ENCODE measurements around the gene SLC2A14. TPM values are rescaled to one million over a fixed set of nuclear protein-coding genes. Genes with fewer than 3 reads are reported as not detected.

Gene SLC2A14
- total RNA-seq, 1 experiment from 2014 or later = 0.13 TPM

DNA sequence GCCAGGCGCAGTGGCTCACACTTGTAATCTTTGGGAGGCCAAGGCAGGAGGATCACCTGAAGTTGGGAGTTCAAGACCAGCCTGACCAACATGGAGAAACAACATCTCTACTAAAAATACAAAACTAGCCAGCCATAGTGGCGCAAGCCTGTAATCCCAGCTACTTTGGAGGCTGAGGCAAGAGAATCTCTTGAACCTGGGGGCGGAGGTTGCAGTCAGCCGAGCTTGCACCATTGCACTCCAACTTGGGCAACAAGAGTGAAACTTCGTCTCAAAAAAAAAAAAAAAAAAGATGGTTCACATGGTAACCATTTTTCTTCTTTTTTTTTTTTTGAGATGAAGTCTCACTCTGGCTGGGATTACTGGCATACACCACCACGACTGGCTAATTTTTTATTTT lies 35.3 kb downstream of the SLC2A14 start:
- no peaks in the 10 kb centered on the region for H3K36me3 ChIP-seq (ENCODE audit: low read depth)
- H3K4me3 ChIP-seq = no peak overlapping the region
- DNase-seq = no peak
- H3F3A ChIP-seq (ENCODE audit: insufficient read depth, low read depth) = peaks cover 7% of the 10 kb centered on the region; the same call in 1 of the 2 replicates
- no peaks in the 10 kb centered on the region for H4K20me1 ChIP-seq (ENCODE audit: insufficient read depth)
- no peak overlapping the region for H2AFZ ChIP-seq
- H3K27me3 ChIP-seq (ENCODE audit: insufficient read depth, low read depth) = no peaks in the 10 kb centered on the region
- H3K9me2 ChIP-seq (ENCODE audit: insufficient read depth) = no peaks in the 10 kb centered on the region
- TF ChIP-seq, protein P1, sequence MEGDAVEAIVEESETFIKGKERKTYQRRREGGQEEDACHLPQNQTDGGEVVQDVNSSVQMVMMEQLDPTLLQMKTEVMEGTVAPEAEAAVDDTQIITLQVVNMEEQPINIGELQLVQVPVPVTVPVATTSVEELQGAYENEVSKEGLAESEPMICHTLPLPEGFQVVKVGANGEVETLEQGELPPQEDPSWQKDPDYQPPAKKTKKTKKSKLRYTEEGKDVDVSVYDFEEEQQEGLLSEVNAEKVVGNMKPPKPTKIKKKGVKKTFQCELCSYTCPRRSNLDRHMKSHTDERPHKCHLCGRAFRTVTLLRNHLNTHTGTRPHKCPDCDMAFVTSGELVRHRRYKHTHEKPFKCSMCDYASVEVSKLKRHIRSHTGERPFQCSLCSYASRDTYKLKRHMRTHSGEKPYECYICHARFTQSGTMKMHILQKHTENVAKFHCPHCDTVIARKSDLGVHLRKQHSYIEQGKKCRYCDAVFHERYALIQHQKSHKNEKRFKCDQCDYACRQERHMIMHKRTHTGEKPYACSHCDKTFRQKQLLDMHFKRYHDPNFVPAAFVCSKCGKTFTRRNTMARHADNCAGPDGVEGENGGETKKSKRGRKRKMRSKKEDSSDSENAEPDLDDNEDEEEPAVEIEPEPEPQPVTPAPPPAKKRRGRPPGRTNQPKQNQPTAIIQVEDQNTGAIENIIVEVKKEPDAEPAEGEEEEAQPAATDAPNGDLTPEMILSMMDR (conservative IDR thresholded peaks at IDR 0.05) = no peak
- TF ChIP-seq EZH2 (IDR thresholded peaks at IDR 0.05; ENCODE audit: low read depth) = no peak
- no peak overlapping the region for H3K27ac ChIP-seq
- H3K4me2 ChIP-seq = no peak overlapping the region
- no peaks in the 10 kb centered on the region for H3K79me2 ChIP-seq (ENCODE audit: low read depth)
- intact Hi-C loops (cut with micrococcal nuclease; ENCODE audit: unreplicated experiment) = no loop called here
- no peaks in the 10 kb centered on the region for H3K9me3 ChIP-seq (ENCODE audit: insufficient read depth, low read depth)
- peaks cover 17% of the 10 kb centered on the region for H3K4me1 ChIP-seq (replicated peaks; ENCODE audit: insufficient read depth)
- ChIA-PET POLR2A (ENCODE audit: unreplicated experiment) (no interaction called here), CTCF (no interaction called here)
- BruUV-seq (replicated peaks) = no TSS peak

DNA sequence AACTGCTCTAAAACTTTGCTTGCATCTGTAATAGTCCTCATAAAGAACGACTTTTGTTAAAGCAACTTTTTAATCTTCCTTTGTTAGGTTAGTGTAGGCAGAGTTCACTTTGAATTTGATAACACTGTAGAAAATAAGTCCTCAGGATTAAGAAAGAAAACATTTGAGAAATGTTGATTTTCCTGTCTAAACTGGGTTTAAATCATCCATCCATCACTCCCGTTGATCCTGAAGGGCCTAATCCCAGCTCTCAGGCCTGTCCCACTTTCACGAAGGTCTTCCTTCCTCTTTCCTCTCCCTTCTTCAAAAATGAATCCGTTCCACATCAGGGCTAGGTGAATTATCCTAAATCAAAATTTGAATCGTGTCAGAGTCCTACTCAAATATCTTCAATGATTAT lies 36.9 kb downstream of the SLC2A14 start:
- H3K36me3 ChIP-seq (ENCODE audit: low read depth) = no peaks in the 10 kb centered on the region
- POLR2A ChIA-PET (ENCODE audit: unreplicated experiment) = interaction anchor here (0.7 kb wide), 1 partner anchor 92 kb away, joined by 5 read pairs; no protein-coding TSS in a partner anchor

DNA sequence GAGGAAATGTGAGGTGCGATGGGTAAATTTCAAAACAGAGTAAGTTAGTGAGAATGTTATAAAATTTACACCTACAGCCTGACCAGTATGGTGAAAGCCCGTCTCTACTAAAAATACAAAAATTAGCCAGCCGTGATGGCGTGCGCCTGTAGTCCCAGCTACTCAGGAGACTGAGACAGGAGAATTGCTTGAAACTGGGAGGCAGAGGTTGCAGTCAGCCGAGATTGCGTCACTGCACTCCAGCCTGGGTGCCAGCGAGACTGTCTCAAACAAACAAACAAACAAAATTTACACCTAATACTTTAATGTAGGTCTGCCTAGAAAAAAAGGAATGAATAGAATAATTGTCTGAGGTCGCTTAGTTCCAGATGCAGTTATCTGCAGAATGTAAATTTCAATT lies 37.6 kb downstream of the SLC2A14 start:
- H2AFZ ChIP-seq = peak overlapping the region; percentile 17; the same call in 1 of the 2 replicates
- POLR2A ChIA-PET (ENCODE audit: unreplicated experiment) = interaction anchor here (0.7 kb wide), 1 partner anchor 192 kb away, joined by 3 read pairs; no protein-coding TSS in a partner anchor
- no peaks in the 10 kb centered on the region for H3K79me2 ChIP-seq (ENCODE audit: low read depth)
- H3K4me1 ChIP-seq (replicated peaks; ENCODE audit: insufficient read depth) = peaks cover 17% of the 10 kb centered on the region
- H3K27ac ChIP-seq = peak overlapping the region; percentile 7; the same call in 1 of the 2 replicates
- no TSS peak for BruUV-seq (replicated peaks)
- TF ChIP-seq EZH2 (IDR thresholded peaks at IDR 0.05; ENCODE audit: low read depth) = no peak
- TF ChIP-seq, protein P1 (conservative IDR thresholded peaks at IDR 0.05) = no peak
- no peaks in the 10 kb centered on the region for H3K9me2 ChIP-seq (ENCODE audit: insufficient read depth)
- H3K4me3 ChIP-seq = no peak overlapping the region; the same call in 1 of the 2 replicates
- H3K4me2 ChIP-seq = peak overlapping the region; percentile 33
- H3F3A ChIP-seq (ENCODE audit: insufficient read depth, low read depth) = peaks cover 7% of the 10 kb centered on the region; the same call in 1 of the 2 replicates
- H3K27me3 ChIP-seq (ENCODE audit: insufficient read depth, low read depth) = no peaks in the 10 kb centered on the region
- intact Hi-C loops (cut with micrococcal nuclease; ENCODE audit: unreplicated experiment) = no loop called here
- H3K36me3 ChIP-seq (ENCODE audit: low read depth) = no peaks in the 10 kb centered on the region
- no peak for DNase-seq
- no peaks in the 10 kb centered on the region for H4K20me1 ChIP-seq (ENCODE audit: insufficient read depth)
- CTCF ChIA-PET = interaction anchor here (0.6 to 0.9 kb wide), 3 partner anchors 98 to 709 kb away, joined by 3 to 5 read pairs (median 3); no protein-coding TSS in a partner anchor
- H3K9me3 ChIP-seq (ENCODE audit: insufficient read depth, low read depth) = no peaks in the 10 kb centered on the region

More for the DNA sequence above, 36.9 kb downstream of the SLC2A14 start:
- H4K20me1 ChIP-seq (ENCODE audit: insufficient read depth) = no peaks in the 10 kb centered on the region
- intact Hi-C loops (cut with micrococcal nuclease; ENCODE audit: unreplicated experiment) = no loop called here
- peak overlapping the region; percentile 17 for H2AFZ ChIP-seq
- TF ChIP-seq EZH2 (IDR thresholded peaks at IDR 0.05; ENCODE audit: low read depth) = no peak
- TF ChIP-seq, protein P1 (conservative IDR thresholded peaks at IDR 0.05) = no peak
- CTCF ChIA-PET = no interaction called here
- peaks cover 17% of the 10 kb centered on the region for H3K4me1 ChIP-seq (replicated peaks; ENCODE audit: insufficient read depth)
- H3F3A ChIP-seq (ENCODE audit: insufficient read depth, low read depth) = peaks cover 7% of the 10 kb centered on the region; the same call in 1 of the 2 replicates
- no peaks in the 10 kb centered on the region for H3K9me3 ChIP-seq (ENCODE audit: insufficient read depth, low read depth)
- peak overlapping the region; percentile 7; the same call in 1 of the 2 replicates for H3K27ac ChIP-seq
- H3K9me2 ChIP-seq (ENCODE audit: insufficient read depth) = no peaks in the 10 kb centered on the region
- peak overlapping the region; percentile 33 for H3K4me2 ChIP-seq
- H3K79me2 ChIP-seq (ENCODE audit: low read depth) = no peaks in the 10 kb centered on the region
- peak in 1 of 2 experiments; percentile 74 for DNase-seq
- H3K4me3 ChIP-seq = no peak overlapping the region
- no peaks in the 10 kb centered on the region for H3K27me3 ChIP-seq (ENCODE audit: insufficient read depth, low read depth)
- BruUV-seq (replicated peaks) = no TSS peak

All from PC-9 (cell line).